Measurements from ENCODE around the gene AOC3.
"Not testable (repeated sequence)": the region's sequence is repeated elsewhere in the genome, so short reads cannot be mapped to it uniquely, and the experiment has no call there.

AOC3 gene

GRCh38 chr17:42893359-42893758 lies 42.4 kb downstream of the AOC3 start:
- no peak for DNase-seq (ENCODE audit: low spot score)
- TF ChIP-seq CTCF (IDR thresholded peaks at IDR 0.05; ENCODE audit: extremely low read depth, missing control alignments) = no peak

GRCh38 chr17:42894283-42895184 lies 43.5 kb downstream of the AOC3 start:
- no peak for TF ChIP-seq CTCF (IDR thresholded peaks at IDR 0.05; ENCODE audit: extremely low read depth, missing control alignments)
- no peak for DNase-seq (ENCODE audit: low spot score)

GRCh38 chr17:42895185-42895555 lies 44.2 kb downstream of the AOC3 start:
- TF ChIP-seq CTCF (IDR thresholded peaks at IDR 0.05; ENCODE audit: extremely low read depth, missing control alignments) = no peak
- no peak for DNase-seq (ENCODE audit: low spot score)

- TF ChIP-seq CTCF (IDR thresholded peaks at IDR 0.05; ENCODE audit: extremely low read depth, missing control alignments) = no peak
- DNase-seq (ENCODE audit: low spot score) = no peak
Observed at GRCh38 chr17:42898147-42898811, 47.3 kb downstream of the AOC3 start.

- DNase-seq (ENCODE audit: low spot score) = not testable (repeated sequence)
Observed at GRCh38 chr17:42899981-42900380, 49.0 kb downstream of the AOC3 start.

- no peak for DNase-seq (ENCODE audit: low spot score)
- no peak for TF ChIP-seq CTCF (IDR thresholded peaks at IDR 0.05; ENCODE audit: extremely low read depth, missing control alignments)
Observed at GRCh38 chr17:42900460-42901331, 49.7 kb downstream of the AOC3 start, which contains the start of gene G6PC1. TSS of gene G6PC1 (plus strand) at chr17:42900799. CDS start at chr17:42900877, 78 bp downstream.

GRCh38 chr17:42901535-42902229 lies 50.7 kb downstream of the AOC3 start:
- no peak for TF ChIP-seq CTCF (IDR thresholded peaks at IDR 0.05; ENCODE audit: extremely low read depth, missing control alignments)
- DNase-seq (ENCODE audit: low spot score) = no peak
